GM12873 (cell line): ENCODE data around the gene PIGW.

Experiments used
- CTCF ChIP-seq: IDR thresholded peaks from 2 replicates; pipeline ENCODE4 v1.5.1; 2012; ENCODE audit warnings: low read depth, mild to moderate bottlenecking, moderate library complexity, low read length, control low read depth; ENCODE audit not compliant: insufficient read depth; ENCODE audit errors: missing control alignments

PIGW gene

DNA sequence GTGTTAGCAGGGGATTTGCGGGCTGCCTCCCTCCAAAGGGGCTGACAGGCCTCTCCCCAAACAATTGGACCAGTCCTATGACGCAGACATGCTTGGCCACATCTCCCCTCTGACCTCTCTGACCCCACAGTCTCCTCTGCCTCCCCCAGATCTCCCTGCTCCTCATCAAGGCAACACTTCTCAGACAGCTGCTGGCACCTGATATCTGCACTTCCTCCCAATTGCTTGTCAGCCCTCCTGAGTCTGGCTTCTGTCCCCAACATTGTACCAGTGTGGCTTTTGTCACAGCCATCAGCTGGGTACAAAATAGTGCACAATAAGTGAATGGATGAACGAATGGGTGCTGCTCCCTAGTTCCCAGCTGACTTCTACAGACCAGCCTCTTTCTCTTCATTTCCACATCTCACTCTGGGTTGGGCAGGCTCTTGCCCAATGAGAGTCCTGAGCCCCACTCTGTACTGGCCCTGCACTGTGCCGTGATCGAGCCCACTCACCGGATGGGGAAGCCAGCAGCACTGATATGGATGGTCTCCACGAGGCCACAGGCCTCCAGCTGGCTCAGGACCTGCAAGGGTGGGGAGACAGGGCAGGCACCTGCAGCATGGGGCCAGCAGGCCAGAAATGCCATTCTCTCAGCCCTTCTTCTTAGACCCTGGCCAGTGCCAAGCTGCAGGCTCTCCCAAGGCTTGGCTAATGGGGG, 31.2 kb upstream of the PIGW start:
- TF ChIP-seq CTCF = no peak

- no peak for TF ChIP-seq CTCF
Observed at GRCh38 chr17:36504156-36504545, 30.6 kb upstream of the PIGW start.

DNA sequence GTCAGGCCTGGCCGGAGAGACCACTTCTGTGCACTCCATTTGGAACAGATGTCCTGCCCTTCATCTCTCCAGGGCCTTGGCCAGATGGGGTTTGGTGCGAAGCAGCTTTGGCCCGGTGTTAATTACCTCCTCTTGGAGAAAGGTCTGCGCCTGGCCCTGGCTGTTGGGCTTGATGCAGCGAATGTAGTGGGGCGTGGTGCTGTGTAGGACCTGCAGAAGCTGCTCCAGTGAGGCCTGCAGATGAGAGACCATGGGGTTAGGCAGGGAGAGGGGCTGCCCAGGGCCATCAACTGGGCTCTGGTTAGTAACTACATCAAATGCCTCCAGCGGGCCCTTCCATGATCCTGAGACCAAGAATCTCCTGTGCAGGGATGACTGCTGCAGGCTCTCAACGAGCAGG, 29.6 kb upstream of the PIGW start:
- TF ChIP-seq CTCF = no peak

- no peak for TF ChIP-seq CTCF
Observed at GRCh38 chr17:36506249-36506826, 28.4 kb upstream of the PIGW start.

- TF ChIP-seq CTCF = no peak
Observed at GRCh38 chr17:36506831-36507230, 28.0 kb upstream of the PIGW start.

GRCh38 chr17:36507266-36507665, 27.5 kb upstream of the PIGW start:
- TF ChIP-seq CTCF = no peak

GRCh38 chr17:36509272-36509985, 25.4 kb upstream of the PIGW start:
- TF ChIP-seq CTCF = no peak
